ENCODE results near the gene AGAP1. TPM values are rescaled to one million over a fixed set of nuclear protein-coding genes. Genes with fewer than 3 reads are reported as not detected.

The AGAP1 gene
- polyA plus RNA-seq, 1 donor from 2014 or later = 17.4 TPM

DNA sequence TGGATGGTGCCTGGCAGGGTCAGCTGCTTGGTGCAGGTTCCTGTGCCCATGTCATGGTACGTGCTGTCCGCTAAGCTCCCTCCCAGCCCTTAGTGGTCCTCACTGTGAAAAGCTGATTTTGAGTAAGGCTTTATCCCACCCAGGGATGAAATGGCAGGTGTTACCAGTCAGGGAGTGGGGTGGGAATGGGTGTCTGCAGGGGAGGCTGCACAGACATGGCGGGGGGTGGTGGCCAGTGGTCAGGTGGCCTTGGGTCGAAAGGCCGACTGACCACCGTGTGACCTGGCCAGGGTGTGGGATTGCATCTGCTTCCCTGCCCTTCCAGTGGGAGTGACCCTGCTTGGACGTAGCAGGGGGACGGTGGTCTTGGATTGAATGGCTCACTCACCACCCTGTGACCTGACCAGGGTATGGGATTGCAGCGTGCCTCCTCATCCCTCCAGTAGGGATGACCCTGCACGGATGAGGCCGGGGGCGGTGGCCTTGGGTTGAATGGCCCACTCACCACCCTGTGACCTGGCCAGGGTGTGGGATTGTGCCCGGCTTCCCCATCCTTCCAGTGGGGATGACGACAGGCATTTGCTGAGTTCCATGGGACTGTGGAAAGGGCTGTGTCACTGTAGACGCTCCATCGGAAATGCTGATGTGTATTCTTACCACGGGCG is 29.8 kb downstream of the AGAP1 start:
- H3K4me2 ChIP-seq (ENCODE audit: low read length) = no peak overlapping the region
- H3K9me2 ChIP-seq (ENCODE audit: insufficient read depth, low read length) = no peaks in the 10 kb centered on the region
- H3K27me3 ChIP-seq (ENCODE audit: insufficient read depth, low read depth, low read length) = no peaks in the 10 kb centered on the region
- no peaks in the 10 kb centered on the region for H3K9me3 ChIP-seq (ENCODE audit: low read length)
- peaks cover 42% of the 10 kb centered on the region for H3K79me2 ChIP-seq (replicated peaks; ENCODE audit: insufficient read depth, low read length)
- no peak overlapping the region for H3K4me3 ChIP-seq (ENCODE audit: low read length)
- H3F3A ChIP-seq (ENCODE audit: insufficient read depth, low read length, poor library complexity, severe bottlenecking) = no peaks in the 10 kb centered on the region
- H4K20me1 ChIP-seq (ENCODE audit: insufficient read depth) = no peaks in the 10 kb centered on the region
- TF ChIP-seq EP300 (conservative IDR thresholded peaks at IDR 0.05; ENCODE audit: poor library complexity, severe bottlenecking) = no peak
- no peak for TF ChIP-seq TAF1 (IDR thresholded peaks at IDR 0.05; ENCODE audit: low read depth)
- TF ChIP-seq POLR2AphosphoS5 (IDR thresholded peaks at IDR 0.05) = no peak
- no peak for TF ChIP-seq RAD21 (conservative IDR thresholded peaks at IDR 0.05)
- TF ChIP-seq MXI1 (conservative IDR thresholded peaks at IDR 0.05; ENCODE audit: poor library complexity, severe bottlenecking) = no peak
- no peak for TF ChIP-seq SMC3 (conservative IDR thresholded peaks at IDR 0.05; ENCODE audit: poor library complexity)
- TF ChIP-seq, protein P1, sequence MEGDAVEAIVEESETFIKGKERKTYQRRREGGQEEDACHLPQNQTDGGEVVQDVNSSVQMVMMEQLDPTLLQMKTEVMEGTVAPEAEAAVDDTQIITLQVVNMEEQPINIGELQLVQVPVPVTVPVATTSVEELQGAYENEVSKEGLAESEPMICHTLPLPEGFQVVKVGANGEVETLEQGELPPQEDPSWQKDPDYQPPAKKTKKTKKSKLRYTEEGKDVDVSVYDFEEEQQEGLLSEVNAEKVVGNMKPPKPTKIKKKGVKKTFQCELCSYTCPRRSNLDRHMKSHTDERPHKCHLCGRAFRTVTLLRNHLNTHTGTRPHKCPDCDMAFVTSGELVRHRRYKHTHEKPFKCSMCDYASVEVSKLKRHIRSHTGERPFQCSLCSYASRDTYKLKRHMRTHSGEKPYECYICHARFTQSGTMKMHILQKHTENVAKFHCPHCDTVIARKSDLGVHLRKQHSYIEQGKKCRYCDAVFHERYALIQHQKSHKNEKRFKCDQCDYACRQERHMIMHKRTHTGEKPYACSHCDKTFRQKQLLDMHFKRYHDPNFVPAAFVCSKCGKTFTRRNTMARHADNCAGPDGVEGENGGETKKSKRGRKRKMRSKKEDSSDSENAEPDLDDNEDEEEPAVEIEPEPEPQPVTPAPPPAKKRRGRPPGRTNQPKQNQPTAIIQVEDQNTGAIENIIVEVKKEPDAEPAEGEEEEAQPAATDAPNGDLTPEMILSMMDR (IDR thresholded peaks at IDR 0.05; ENCODE audit: poor library complexity, severe bottlenecking) = no peak
- TF ChIP-seq, protein P2, sequence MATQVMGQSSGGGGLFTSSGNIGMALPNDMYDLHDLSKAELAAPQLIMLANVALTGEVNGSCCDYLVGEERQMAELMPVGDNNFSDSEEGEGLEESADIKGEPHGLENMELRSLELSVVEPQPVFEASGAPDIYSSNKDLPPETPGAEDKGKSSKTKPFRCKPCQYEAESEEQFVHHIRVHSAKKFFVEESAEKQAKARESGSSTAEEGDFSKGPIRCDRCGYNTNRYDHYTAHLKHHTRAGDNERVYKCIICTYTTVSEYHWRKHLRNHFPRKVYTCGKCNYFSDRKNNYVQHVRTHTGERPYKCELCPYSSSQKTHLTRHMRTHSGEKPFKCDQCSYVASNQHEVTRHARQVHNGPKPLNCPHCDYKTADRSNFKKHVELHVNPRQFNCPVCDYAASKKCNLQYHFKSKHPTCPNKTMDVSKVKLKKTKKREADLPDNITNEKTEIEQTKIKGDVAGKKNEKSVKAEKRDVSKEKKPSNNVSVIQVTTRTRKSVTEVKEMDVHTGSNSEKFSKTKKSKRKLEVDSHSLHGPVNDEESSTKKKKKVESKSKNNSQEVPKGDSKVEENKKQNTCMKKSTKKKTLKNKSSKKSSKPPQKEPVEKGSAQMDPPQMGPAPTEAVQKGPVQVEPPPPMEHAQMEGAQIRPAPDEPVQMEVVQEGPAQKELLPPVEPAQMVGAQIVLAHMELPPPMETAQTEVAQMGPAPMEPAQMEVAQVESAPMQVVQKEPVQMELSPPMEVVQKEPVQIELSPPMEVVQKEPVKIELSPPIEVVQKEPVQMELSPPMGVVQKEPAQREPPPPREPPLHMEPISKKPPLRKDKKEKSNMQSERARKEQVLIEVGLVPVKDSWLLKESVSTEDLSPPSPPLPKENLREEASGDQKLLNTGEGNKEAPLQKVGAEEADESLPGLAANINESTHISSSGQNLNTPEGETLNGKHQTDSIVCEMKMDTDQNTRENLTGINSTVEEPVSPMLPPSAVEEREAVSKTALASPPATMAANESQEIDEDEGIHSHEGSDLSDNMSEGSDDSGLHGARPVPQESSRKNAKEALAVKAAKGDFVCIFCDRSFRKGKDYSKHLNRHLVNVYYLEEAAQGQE (IDR thresholded peaks at IDR 0.05; ENCODE audit: borderline replicate concordance) = no peak
- TF ChIP-seq EZH2 (IDR thresholded peaks at IDR 0.05; ENCODE audit: borderline replicate concordance, insufficient read depth, low read length, poor library complexity, severe bottlenecking) = no peak
- H3K27ac ChIP-seq (ENCODE audit: low read length) = no peak overlapping the region
- no peaks in the 10 kb centered on the region for H3K36me3 ChIP-seq (ENCODE audit: insufficient read depth, low read length)
- no peak overlapping the region for H2AFZ ChIP-seq (ENCODE audit: low read depth, low read length)
- H3K9ac ChIP-seq (ENCODE audit: low read length) = no peak overlapping the region

DNA sequence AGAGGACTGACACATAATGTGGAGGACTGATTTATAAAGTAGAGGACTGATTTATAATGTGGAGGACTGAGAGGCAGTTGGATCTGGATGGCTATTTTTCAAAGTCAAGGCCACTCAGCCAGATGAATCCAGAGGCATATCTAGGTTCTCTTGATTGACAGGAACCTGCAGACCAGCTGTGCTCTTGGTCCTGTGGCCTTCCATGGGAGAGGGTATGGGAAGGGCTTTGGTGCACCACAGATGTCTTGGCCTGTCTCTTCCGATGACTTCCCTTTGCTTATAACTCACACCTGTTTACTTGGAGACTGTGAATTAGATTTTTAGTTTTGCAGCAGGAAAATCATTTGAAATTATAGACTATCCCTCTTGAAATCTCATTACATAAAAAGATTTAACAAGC is 32.3 kb downstream of the AGAP1 start:
- Histone ChIP-seq H3K27me3 (ENCODE audit: insufficient read depth, low read depth, low read length) (no peaks in the 10 kb centered on the region), H2AFZ (ENCODE audit: low read depth, low read length) (no peak overlapping the region), H3K9ac (ENCODE audit: low read length) (no peak overlapping the region), H3K9me2 (ENCODE audit: insufficient read depth, low read length) (no peaks in the 10 kb centered on the region), H3K79me2 (replicated peaks; ENCODE audit: insufficient read depth, low read length) (peaks cover 31% of the 10 kb centered on the region), H3F3A (ENCODE audit: insufficient read depth, low read length, poor library complexity, severe bottlenecking) (no peaks in the 10 kb centered on the region), H3K27ac (ENCODE audit: low read length) (no peak overlapping the region), H3K36me3 (ENCODE audit: insufficient read depth, low read length) (no peaks in the 10 kb centered on the region), H4K20me1 (ENCODE audit: insufficient read depth) (no peaks in the 10 kb centered on the region), H3K9me3 (ENCODE audit: low read length) (no peaks in the 10 kb centered on the region), H3K4me2 (ENCODE audit: low read length) (no peak overlapping the region), H3K4me3 (ENCODE audit: low read length) (no peak overlapping the region)
- no peak for TF ChIP-seq RAD21 (conservative IDR thresholded peaks at IDR 0.05)
- TF ChIP-seq, protein P1 (IDR thresholded peaks at IDR 0.05; ENCODE audit: poor library complexity, severe bottlenecking) = no peak
- TF ChIP-seq EP300 (conservative IDR thresholded peaks at IDR 0.05; ENCODE audit: poor library complexity, severe bottlenecking) = no peak
- no peak for TF ChIP-seq MXI1 (conservative IDR thresholded peaks at IDR 0.05; ENCODE audit: poor library complexity, severe bottlenecking)
- no peak for TF ChIP-seq SMC3 (conservative IDR thresholded peaks at IDR 0.05; ENCODE audit: poor library complexity)
- TF ChIP-seq, protein P2 (IDR thresholded peaks at IDR 0.05; ENCODE audit: borderline replicate concordance) = no peak
- TF ChIP-seq POLR2AphosphoS5 (IDR thresholded peaks at IDR 0.05) = no peak
- TF ChIP-seq TAF1 (IDR thresholded peaks at IDR 0.05; ENCODE audit: low read depth) = no peak
- TF ChIP-seq EZH2 (IDR thresholded peaks at IDR 0.05; ENCODE audit: borderline replicate concordance, insufficient read depth, low read length, poor library complexity, severe bottlenecking) = no peak

Measured in neural cell (in vitro differentiated cells).